ENCODE measurements around the gene CDK6.

CDK6 gene

DNA sequence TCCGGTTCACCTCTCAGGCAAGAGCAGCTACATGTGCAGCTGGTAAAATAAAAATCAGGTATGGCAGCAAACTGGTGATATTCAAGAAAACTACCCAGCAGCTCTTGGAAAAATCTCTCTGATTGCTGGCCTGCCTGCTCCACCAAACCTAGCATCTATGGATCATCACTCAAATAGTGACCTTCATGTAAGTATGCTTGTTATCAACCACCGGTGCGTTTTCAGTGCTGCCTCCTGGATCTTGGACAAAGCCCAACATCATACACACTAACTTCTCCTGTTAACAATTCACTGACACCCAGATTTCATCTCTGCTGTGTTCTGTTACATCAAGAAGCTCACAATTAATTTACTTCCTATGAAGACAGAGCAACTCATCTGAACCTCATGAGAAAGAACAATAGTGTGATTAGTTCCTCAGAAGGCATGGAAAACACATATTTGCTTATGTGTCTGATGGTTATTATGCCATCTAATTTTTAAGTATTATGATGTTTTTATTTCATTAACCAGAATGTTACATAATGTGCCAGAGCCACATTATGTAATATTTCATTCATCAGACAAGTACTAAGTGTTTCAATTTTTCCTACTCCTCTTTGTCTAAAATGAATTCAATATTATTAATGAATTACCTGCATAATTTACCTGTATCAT lies 8.8 kb downstream of the CDK6 start:
- no peak for DNase-seq (ENCODE audit: low read depth)
- TF ChIP-seq, protein P1, sequence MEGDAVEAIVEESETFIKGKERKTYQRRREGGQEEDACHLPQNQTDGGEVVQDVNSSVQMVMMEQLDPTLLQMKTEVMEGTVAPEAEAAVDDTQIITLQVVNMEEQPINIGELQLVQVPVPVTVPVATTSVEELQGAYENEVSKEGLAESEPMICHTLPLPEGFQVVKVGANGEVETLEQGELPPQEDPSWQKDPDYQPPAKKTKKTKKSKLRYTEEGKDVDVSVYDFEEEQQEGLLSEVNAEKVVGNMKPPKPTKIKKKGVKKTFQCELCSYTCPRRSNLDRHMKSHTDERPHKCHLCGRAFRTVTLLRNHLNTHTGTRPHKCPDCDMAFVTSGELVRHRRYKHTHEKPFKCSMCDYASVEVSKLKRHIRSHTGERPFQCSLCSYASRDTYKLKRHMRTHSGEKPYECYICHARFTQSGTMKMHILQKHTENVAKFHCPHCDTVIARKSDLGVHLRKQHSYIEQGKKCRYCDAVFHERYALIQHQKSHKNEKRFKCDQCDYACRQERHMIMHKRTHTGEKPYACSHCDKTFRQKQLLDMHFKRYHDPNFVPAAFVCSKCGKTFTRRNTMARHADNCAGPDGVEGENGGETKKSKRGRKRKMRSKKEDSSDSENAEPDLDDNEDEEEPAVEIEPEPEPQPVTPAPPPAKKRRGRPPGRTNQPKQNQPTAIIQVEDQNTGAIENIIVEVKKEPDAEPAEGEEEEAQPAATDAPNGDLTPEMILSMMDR (conservative IDR thresholded peaks at IDR 0.05; ENCODE audit: low read depth, low read length): no peak
- H3K4me3 ChIP-seq (ENCODE audit: low read length): no peak overlapping the region

DNA sequence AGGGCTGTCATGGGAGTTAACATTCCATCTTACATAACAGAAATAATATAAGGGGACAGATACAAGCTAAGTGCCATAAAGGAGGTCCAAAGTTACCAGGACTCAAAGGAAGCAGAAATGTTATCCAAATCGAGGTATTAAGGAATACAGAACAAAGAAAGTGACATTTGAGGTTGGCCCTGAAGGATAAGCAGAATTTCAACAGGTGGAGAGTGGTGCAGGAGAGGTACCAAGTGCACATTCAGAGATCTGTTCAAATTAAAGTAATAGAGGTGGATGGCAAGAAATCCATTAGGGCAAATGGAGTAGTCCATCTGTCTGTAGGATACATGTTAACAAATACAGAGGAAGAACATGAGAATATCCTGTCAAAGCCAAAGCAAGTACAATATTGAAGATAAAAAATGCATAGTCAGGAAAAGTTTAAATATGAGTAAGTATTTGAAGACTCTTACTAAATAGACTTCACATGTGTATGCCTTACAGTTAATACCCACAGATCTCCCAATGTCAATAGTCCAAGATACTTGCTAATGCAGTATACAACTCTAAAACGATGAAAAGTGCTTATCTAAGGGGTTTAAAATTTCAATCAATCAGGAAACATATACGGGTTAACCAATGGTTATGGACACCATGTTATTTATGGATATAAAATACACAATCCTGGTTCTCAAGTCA lies 10.0 kb downstream of the CDK6 start:
- TF ChIP-seq, protein P1 (conservative IDR thresholded peaks at IDR 0.05; ENCODE audit: low read depth, low read length): no peak
- H3K4me3 ChIP-seq (ENCODE audit: low read length): no peak overlapping the region
- DNase-seq (ENCODE audit: low read depth): no peak

DNA sequence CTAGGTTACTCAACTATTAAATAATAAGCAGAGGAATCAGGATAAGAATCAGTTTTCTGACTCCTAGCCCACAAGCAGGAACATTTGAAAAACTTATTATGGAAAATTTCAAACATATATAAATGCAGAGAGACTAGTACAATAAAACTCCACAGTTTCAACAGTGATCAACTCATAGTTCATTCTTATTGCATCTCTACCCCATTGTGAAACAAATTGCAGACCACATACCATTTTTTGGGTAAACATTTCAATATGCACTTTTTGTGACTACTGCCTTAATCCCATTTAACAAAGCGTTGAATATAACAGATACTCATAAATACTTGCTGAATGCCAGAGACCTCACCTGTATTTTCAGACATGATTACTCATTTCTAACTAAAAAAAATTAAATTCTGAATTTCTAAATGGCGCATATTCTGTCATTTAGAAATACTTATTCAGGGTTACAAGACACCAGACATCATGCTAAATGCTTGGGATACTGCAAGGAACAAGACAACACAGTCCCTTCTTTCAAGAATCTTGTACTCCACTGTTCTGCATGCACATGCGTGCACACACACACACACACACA lies 11.4 kb downstream of the CDK6 start:
- no peak overlapping the region for H3K4me3 ChIP-seq (ENCODE audit: low read length)
- no peak for DNase-seq (ENCODE audit: low read depth)
- TF ChIP-seq, protein P1 (conservative IDR thresholded peaks at IDR 0.05; ENCODE audit: low read depth, low read length): no peak

DNA sequence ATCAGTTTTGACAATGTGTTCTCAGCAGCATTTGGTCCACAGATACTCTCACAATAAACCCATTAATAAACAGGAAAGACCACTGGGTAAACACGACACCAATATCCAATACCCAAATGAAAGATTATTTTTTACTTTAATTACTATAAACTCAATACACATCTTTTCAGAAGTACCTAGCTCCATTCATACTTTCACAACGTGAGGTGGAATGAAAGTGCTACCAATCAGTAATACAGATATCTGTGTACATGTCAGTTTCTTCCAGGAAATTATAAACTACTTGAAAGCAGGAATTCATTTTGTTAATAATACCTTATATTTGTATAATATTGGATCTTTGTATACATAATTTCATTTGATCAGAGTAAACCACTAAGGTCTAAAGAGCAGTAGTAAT lies 11.9 kb downstream of the CDK6 start:
- TF ChIP-seq, protein P1 (conservative IDR thresholded peaks at IDR 0.05; ENCODE audit: low read depth, low read length): no peak
- DNase-seq (ENCODE audit: low read depth): no peak
- H3K4me3 ChIP-seq (ENCODE audit: low read length): no peak overlapping the region

DNA sequence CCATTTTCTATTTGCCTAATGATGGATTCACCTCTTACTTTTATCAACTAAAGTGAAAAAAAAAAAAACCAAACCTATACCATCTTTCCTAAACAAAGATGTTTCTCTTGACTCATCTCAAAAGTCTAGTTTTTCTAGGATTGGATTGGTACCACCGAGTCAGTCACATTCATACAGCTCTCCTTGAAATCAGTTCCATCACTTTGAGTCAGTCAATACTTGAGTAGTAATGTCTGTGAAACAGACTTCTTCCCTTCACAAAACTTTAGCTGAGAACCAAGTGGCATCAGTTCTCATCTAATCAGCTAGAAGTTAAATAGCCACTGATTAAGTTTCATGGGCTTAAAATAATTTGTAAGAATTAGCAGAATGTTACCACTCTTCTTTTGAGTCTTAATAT lies 13.3 kb downstream of the CDK6 start:
- DNase-seq (ENCODE audit: low read depth): no peak

DNA sequence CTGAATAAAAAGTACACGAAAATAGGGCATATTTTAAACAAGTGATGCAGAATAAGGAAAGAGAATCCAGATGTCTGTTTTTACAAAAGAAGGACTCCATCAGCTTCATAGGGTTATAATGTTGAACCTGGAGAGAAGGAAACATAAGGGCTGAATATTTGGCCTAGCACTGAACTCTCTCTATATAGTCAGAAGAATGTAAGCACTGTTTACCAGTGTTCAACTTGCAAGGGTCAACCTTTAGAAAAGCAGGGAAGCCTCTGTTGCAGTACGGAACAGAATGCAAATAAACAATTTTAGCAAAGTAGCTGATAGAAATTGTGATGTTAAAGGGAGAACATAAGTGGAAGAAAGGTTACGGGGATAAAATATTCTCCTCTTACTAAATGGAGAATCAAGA lies 16.2 kb downstream of the CDK6 start:
- no peak for DNase-seq (ENCODE audit: low read depth)

More for the DNA sequence above, 13.3 kb downstream of the CDK6 start:
- TF ChIP-seq, protein P1 (conservative IDR thresholded peaks at IDR 0.05; ENCODE audit: low read depth, low read length): no peak
- H3K4me3 ChIP-seq (ENCODE audit: low read length): no peak overlapping the region

More for the DNA sequence above, 16.2 kb downstream of the CDK6 start:
- H3K4me3 ChIP-seq (ENCODE audit: low read length): no peak overlapping the region
- TF ChIP-seq, protein P1 (conservative IDR thresholded peaks at IDR 0.05; ENCODE audit: low read depth, low read length): no peak

All from retinal pigment epithelial cell (primary cell).